Muscle of leg (tissue), 16 donors: ENCODE measurements around the gene TSR2. TPM values are rescaled to one million over a fixed set of nuclear protein-coding genes. Genes with fewer than 3 reads are reported as not detected.

Experiments used
- DNase-seq: peaks from one replicate; pipeline ENCODE4 v3.0.0; 2013
- H3K27ac ChIP-seq: one replicate; pipeline ENCODE4 v1.5.1; 2013; ENCODE audit warnings: mild to moderate bottlenecking, low read length, control low read depth
- H3K27me3 ChIP-seq: one replicate; pipeline ENCODE4 v1.6.1; 2013; ENCODE audit warnings: low read length; ENCODE audit not compliant: control insufficient read depth, insufficient read depth
- H3K36me3 ChIP-seq: one replicate; pipeline ENCODE4 v1.6.1; 2013; ENCODE audit warnings: low read length; ENCODE audit not compliant: control insufficient read depth, insufficient read depth
- H3K4me1 ChIP-seq: one replicate; pipeline ENCODE4 v1.6.1; 2013; ENCODE audit warnings: low read length; ENCODE audit not compliant: control insufficient read depth, insufficient read depth
- H3K4me3 ChIP-seq: one replicate; pipeline ENCODE4 v1.5.1; 2013; ENCODE audit warnings: low read length, control low read depth
- H3K9me3 ChIP-seq: replicated peaks from 2 replicates; pipeline ENCODE4 v1.6.1; 2013; ENCODE audit warnings: low read depth, low read length; ENCODE audit not compliant: control insufficient read depth
- WGBS: methylation state at CpG from one replicate; pipeline ENCODE4 v1.1.5; 2013; ENCODE audit warnings: missing lambda C conversion rate; ENCODE audit not compliant: insufficient coverage; 5-methylcytosine and 5-hydroxymethylcytosine counted together
- long read RNA-seq, 11 donors: transcript quantifications; one replicate each; lab custom pipeline, GENCODE V29; 2026
- polyA plus RNA-seq, 8 donors: library from polyadenylated mRNA; unstranded; fragments of 120-200 nt; gene quantifications; one replicate each; pipeline versions ENCODE4 v1.2.1 to v1.2.3, GENCODE V29; 2013; ENCODE audit warnings: inconsistent platforms in 1 of 8, low replicate concordance in 1 of 8; ENCODE audit not compliant: insufficient read length in 8 of 8, insufficient read depth in 1 of 8
- total RNA-seq: library from RNA; stranded (reverse); fragments of 120-200 nt; gene quantifications from one replicate; pipeline ENCODE4 v1.2.4, GENCODE V29; 2013

TSR2 gene
- total RNA-seq (24.7 TPM), polyA plus RNA-seq (10 to 100 TPM; 40.2 to 56.5 (median 52.7) TPM)
- long read RNA-seq, donor 1, transcript TSR2-201 (5 exons, 1,534 nt) = major isoform, 10 of 10 reads
- long read RNA-seq, donor 1, partial matches to known transcripts = 0 of 10 reads
- long read RNA-seq, donor 1, other reads (novel, unspliced or antisense) = 0 of 10 reads
- long read RNA-seq, donor 2, partial matches to known transcripts = 0 of 2 reads
- long read RNA-seq, donor 2, other reads (novel, unspliced or antisense) = 0 of 2 reads
- long read RNA-seq, donor 3, transcript TSR2-201 (5 exons, 1,534 nt) = major isoform, 25 of 42 reads
- long read RNA-seq, donor 3, partial matches to known transcripts = 17 of 42 reads
- long read RNA-seq, donor 3, other reads (novel, unspliced or antisense) = 0 of 42 reads
- long read RNA-seq, donor 4, transcript TSR2-201 (5 exons, 1,534 nt) = major isoform, 9 of 9 reads
- long read RNA-seq, donor 4, partial matches to known transcripts = 0 of 9 reads
- long read RNA-seq, donor 4, other reads (novel, unspliced or antisense) = 0 of 9 reads
- long read RNA-seq, donor 5, transcript TSR2-201 (5 exons, 1,534 nt) = major isoform, 17 of 51 reads
- long read RNA-seq, donor 5, partial matches to known transcripts = 27 of 51 reads
- long read RNA-seq, donor 5, other reads (novel, unspliced or antisense) = 7 of 51 reads
- long read RNA-seq, donor 6, transcript TSR2-201 (5 exons, 1,534 nt) = major isoform, 23 of 23 reads
- long read RNA-seq, donor 6, partial matches to known transcripts = 0 of 23 reads
- long read RNA-seq, donor 6, other reads (novel, unspliced or antisense) = 0 of 23 reads
- long read RNA-seq, donor 7, transcript TSR2-201 (5 exons, 1,534 nt) = major isoform, 18 of 27 reads
- long read RNA-seq, donor 7, partial matches to known transcripts = 9 of 27 reads
- long read RNA-seq, donor 7, other reads (novel, unspliced or antisense) = 0 of 27 reads
- long read RNA-seq, donor 8, transcript TSR2-201 (5 exons, 1,534 nt) = major isoform, 9 of 18 reads
- long read RNA-seq, donor 8, partial matches to known transcripts = 9 of 18 reads
- long read RNA-seq, donor 8, other reads (novel, unspliced or antisense) = 0 of 18 reads
- long read RNA-seq, donor 9, transcript TSR2-201 (5 exons, 1,534 nt) = major isoform, 11 of 27 reads
- long read RNA-seq, donor 9, partial matches to known transcripts = 16 of 27 reads
- long read RNA-seq, donor 9, other reads (novel, unspliced or antisense) = 0 of 27 reads
- long read RNA-seq, donor 10, transcript TSR2-201 (5 exons, 1,534 nt) = major isoform, 17 of 25 reads
- long read RNA-seq, donor 10, partial matches to known transcripts = 8 of 25 reads
- long read RNA-seq, donor 10, other reads (novel, unspliced or antisense) = 0 of 25 reads
- long read RNA-seq, donor 11, transcript TSR2-201 (5 exons, 1,534 nt) = major isoform, 8 of 13 reads
- long read RNA-seq, donor 11, partial matches to known transcripts = 5 of 13 reads
- long read RNA-seq, donor 11, other reads (novel, unspliced or antisense) = 0 of 13 reads

GRCh38 chrX:54439960-54440871 lies at the start of gene TSR2:
TSR2 (plus strand) TSS chrX:54440404; CDS start chrX:54440422, 18 bp downstream.
- peaks cover 5% of the 10 kb centered on the region for H3K4me1 ChIP-seq
- 28% methylated on average over 32 of the region's 40 CpGs for WGBS
- peaks cover 8% of the 10 kb centered on the region for H3K36me3 ChIP-seq
- H3K9me3 ChIP-seq = no peaks in the 10 kb centered on the region
- peak within 1 kb of the TSS; percentile 67 for H3K27ac ChIP-seq
- peaks cover 5% of the 10 kb centered on the region for H3K27me3 ChIP-seq
- peak; percentile 97 for DNase-seq
- peak within 1 kb of the TSS; percentile 87 for H3K4me3 ChIP-seq

DNA sequence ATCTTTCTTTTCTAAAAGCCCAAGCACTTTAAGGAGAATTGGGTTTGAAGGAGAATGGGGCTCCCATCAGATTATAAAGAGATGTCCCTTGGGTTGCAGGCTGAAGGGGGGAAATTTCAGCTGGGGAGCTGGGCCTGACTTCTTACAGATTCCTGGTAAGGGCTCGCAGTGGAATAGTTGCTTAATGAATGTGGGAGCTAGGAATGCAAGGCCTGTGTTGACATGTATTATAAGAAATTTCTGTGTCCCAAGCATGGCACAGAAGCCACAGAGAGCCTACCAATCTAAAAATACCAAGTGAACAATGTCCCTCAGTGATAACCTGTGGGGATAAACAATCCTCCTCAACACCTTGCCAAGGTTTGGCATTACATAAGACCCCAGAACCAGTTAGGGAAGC lies 43.1 kb upstream of the TSR2 start:
- Histone ChIP-seq H3K27me3 (no peaks in the 10 kb centered on the region), H3K4me1 (no peaks in the 10 kb centered on the region), H3K36me3 (no peaks in the 10 kb centered on the region), H3K4me3 (no peak overlapping the region), H3K27ac (no peak overlapping the region), H3K9me3 (no peaks in the 10 kb centered on the region)
- no peak for DNase-seq
- 100% methylated on average over 1 of the region's 1 CpG for WGBS

- Histone ChIP-seq H3K27ac (no peak overlapping the region), H3K9me3 (no peaks in the 10 kb centered on the region), H3K27me3 (no peaks in the 10 kb centered on the region), H3K4me3 (no peak overlapping the region), H3K4me1 (peaks cover 2% of the 10 kb centered on the region), H3K36me3 (no peaks in the 10 kb centered on the region)
- no peak for DNase-seq
- 33% methylated on average over 1 of the region's 2 CpGs for WGBS
Measured at GRCh38 chrX:54407266-54407665, 32.9 kb upstream of the TSR2 start.

GRCh38 chrX:54411732-54412131 lies 28.5 kb upstream of the TSR2 start:
- Histone ChIP-seq H3K27ac (no peak overlapping the region), H3K4me3 (no peak overlapping the region), H3K9me3 (no peaks in the 10 kb centered on the region), H3K27me3 (no peaks in the 10 kb centered on the region), H3K36me3 (no peaks in the 10 kb centered on the region), H3K4me1 (peaks cover 5% of the 10 kb centered on the region)
- DNase-seq = peak; percentile 52
- WGBS = 33% methylated on average over 1 of the region's 1 CpG

DNA sequence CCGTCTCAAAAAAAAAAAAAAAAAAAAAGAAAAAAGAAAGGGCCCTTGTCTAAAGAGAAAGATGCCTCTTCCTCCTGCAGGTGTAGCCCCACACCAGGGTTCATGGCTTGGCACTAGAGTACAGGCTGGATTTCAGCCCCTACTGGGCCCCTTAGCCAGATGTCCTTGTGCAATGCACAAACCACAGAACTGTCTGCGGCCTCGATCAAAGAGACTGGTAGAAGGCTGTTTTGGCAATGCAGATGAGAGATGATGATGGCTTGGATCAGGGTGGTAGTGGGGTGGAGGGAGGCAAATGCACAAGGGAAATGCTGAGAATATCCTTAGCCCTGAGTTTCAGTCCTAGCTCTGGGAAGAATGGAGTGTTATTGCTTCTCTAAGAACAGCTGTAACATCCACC lies 26.5 kb upstream of the TSR2 start:
- WGBS = 65% methylated on average over 2 of the region's 3 CpGs
- Histone ChIP-seq H3K36me3 (no peaks in the 10 kb centered on the region), H3K27ac (no peak overlapping the region), H3K4me3 (no peak overlapping the region), H3K9me3 (no peaks in the 10 kb centered on the region), H3K4me1 (peaks cover 5% of the 10 kb centered on the region), H3K27me3 (no peaks in the 10 kb centered on the region)
- DNase-seq = peak; percentile 12

DNA sequence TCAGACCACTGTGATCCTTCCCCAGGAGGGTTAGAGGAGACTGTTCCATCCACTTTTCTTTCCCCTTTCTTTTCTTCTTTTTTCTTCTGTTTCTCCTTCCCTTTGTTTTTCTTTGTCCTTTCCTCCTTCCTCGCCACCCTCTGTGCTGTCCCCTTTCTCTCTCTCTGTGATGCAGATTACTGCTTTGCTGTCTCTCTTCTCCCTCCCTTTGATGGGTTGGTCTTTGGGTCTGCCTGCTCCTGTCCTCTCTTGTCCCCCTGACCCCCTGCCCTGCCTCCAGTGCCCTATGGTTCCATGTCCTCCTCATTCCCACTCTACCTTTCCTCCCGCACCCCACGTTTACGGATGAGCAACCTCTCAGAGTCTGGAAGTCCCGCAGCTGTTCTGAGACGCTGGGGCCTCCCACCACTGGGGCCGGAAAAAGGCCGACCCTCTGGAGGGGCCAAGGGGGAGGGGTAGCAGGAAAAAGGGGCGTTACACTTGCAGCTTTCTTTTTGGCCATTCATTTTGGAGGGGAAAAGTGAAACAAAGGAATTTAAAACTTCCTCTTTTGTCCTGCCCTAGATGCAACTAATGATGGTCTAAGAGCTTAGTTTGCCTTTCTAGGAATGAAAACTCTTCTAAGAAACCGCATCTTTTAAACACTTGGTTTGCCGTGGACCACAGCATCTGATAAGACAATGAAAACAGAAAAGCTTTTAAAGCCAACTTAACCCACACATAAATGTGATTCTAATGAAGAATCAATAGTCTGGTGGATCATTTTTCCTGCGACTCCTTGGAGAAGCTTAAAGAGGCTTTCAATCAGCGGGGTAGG lies 24.5 kb upstream of the TSR2 start:
- WGBS = 54% methylated on average over 8 of the region's 13 CpGs
- Histone ChIP-seq H3K4me1 (peaks cover 5% of the 10 kb centered on the region), H3K9me3 (no peaks in the 10 kb centered on the region), H3K27ac (no peak overlapping the region), H3K4me3 (no peak overlapping the region), H3K36me3 (no peaks in the 10 kb centered on the region), H3K27me3 (no peaks in the 10 kb centered on the region)
- DNase-seq = peak; percentile 36

DNA sequence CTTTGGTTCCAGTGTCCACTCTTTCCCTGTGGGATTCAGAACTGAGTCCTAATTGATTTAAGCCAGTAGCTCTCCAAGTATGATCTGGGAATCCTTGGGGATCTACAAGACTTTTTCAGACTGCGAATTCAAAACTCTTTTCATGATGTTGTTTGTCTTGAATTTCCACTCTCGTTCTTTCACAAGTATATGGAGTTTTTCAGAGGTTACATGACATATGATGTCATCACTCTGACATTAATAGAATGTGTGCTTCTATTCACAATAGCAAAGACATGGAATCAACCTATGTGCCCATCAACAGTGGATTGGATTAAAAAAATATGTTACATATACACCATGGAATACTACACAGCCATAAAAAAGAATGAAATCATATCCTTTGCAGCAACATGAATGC lies 23.2 kb upstream of the TSR2 start:
- Histone ChIP-seq H3K36me3 (no peaks in the 10 kb centered on the region), H3K4me1 (peaks cover 3% of the 10 kb centered on the region), H3K4me3 (no peak overlapping the region), H3K27ac (no peak overlapping the region), H3K9me3 (no peaks in the 10 kb centered on the region), H3K27me3 (no peaks in the 10 kb centered on the region)
- no peak for DNase-seq
- no CpG with 5 or more reads among the region's 2 CpGs for WGBS

DNA sequence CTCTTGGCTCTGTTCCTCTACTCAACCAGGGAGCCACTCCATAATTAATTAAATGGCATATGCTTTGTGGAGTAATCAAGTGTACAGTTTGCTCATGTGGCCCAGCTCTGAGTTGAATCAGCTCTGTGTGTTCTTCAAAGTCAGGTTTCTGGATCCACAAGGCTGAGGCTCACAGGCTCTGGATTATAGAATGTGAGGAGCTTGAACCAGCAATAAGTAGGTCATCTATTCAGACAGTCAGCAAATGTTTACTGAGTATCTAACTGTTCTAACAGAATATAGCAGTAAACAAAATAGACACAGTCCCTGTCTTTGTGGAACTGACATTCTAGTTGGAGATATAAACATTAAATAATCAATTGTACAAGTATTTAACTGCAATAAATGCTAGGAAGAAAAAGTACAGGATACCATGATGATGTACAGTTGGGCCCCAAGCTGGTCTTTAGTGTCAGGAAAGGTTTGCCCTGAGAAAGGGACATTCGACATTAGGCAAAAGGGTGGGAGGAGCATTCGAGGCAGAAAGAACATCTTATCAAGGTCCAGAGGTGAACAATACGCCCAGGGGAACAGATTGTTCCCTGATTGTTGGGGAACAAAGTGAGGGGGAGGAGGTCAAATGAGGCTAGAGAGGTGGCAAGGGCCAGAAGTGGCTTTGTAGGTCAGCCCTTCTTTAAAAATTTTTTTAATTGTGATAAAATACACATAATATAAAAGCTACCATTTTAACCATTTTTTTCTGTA lies 20.5 kb upstream of the TSR2 start:
- Histone ChIP-seq H3K27me3 (no peaks in the 10 kb centered on the region), H3K4me1 (peaks cover 3% of the 10 kb centered on the region), H3K9me3 (no peaks in the 10 kb centered on the region), H3K36me3 (no peaks in the 10 kb centered on the region), H3K27ac (no peak overlapping the region), H3K4me3 (no peak overlapping the region)
- DNase-seq = no peak
- WGBS = 63% methylated on average over 2 of the region's 3 CpGs
